GM12878 (cell line): Measurements from ENCODE around the gene LILRB3. TPM values are rescaled to one million over a fixed set of nuclear protein-coding genes. Genes with fewer than 3 reads are reported as not detected.

Source experiments
- ATAC-seq: fragments of 200-7000 bp; cut with Tn5 transposase; 3 replicates; pipeline ENCODE4 v1.9.1; 2020; ENCODE audit warnings: mild to moderate bottlenecking, moderate library complexity
- BruUV-seq: library from RNA; stranded (reverse); fragments of 400-500 nt; replicated peaks from 2 replicates; lab custom pipeline; 2021; lab: Mats Ljungman, UMichigan
- CTCF ChIA-PET: fragments of 300-600 bp; sonication (Branson Sonifier 250); formaldehyde crosslinking; extraction: SDS; loops from one replicate; lab custom pipeline; 2021; ENCODE audit warnings: inconsistent platforms; lab: Yijun Ruan, JAX
- POLR2A ChIA-PET: fragments of 350-600 bp; formaldehyde crosslinking; extraction: SDS; loops from one replicate; lab custom pipeline; 2021; ENCODE audit warnings: inconsistent platforms; lab: Charles Lee
- RAD21 ChIA-PET: fragments of 300-600 bp; sonication (Branson Sonifier 250); formaldehyde crosslinking; loops from one replicate; lab custom pipeline; 2023; ENCODE audit warnings: antibody characterized with exemption; ENCODE audit not compliant: unreplicated experiment; lab: Charles Lee
- SMC1A ChIA-PET: fragments of 300-600 bp; sonication (Branson Sonifier 250); formaldehyde crosslinking; loops from one replicate; lab custom pipeline; 2023; ENCODE audit not compliant: unreplicated experiment, uncharacterized antibody; lab: Charles Lee
- DNase-seq: peaks from one replicate; pipeline ENCODE4 v3.0.0-alpha.2; 2011; ENCODE audit warnings: low read depth, low spot score
- FAIRE-seq: peaks from 3 replicates; lab custom pipeline; 2011; peaks lifted over from hg19 to GRCh38; lab: Jason Lieb, UNC
- H2AFZ ChIP-seq: 2 replicates; pipeline ENCODE4 v1.6.0; 2011; ENCODE audit warnings: low read depth, low read length, control low read depth; ENCODE audit not compliant: control insufficient read depth
- H3K27ac ChIP-seq: 2 replicates; pipeline ENCODE4 v1.5.1; 2011; ENCODE audit warnings: control low read depth; ENCODE audit not compliant: control insufficient read depth, insufficient read depth
- H3K27me3 ChIP-seq, 2 experiments: replicated peaks in 1 of 2; 2 replicates each; pipeline versions ENCODE4 v1.6.0 to v1.6.1; 2011; ENCODE audit warnings: low read length in 1 of 2; ENCODE audit not compliant: control insufficient read depth in 2 of 2, insufficient read depth in 2 of 2
- H3K36me3 ChIP-seq, 2 experiments: 2 replicates each; pipeline ENCODE4 v1.5.1; 2011; ENCODE audit warnings: low read length in 1 of 2; ENCODE audit not compliant: control insufficient read depth in 2 of 2, insufficient read depth in 2 of 2
- H3K4me1 ChIP-seq: 2 replicates; pipeline ENCODE4 v1.6.1; 2011; ENCODE audit warnings: mild to moderate bottlenecking, low read length, moderate library complexity, mixed read lengths; ENCODE audit not compliant: control insufficient read depth, insufficient read depth
- H3K4me2 ChIP-seq: 2 replicates; pipeline ENCODE4 v1.6.0; 2011; ENCODE audit warnings: control low read depth; ENCODE audit not compliant: control insufficient read depth, insufficient read depth
- H3K4me3 ChIP-seq: fragments of 200-600 bp; sonication (generic); 2 replicates; pipeline ENCODE4 v1.5.1; 2016
- H3K79me2 ChIP-seq: 2 replicates; pipeline ENCODE4 v1.6.0; 2011; ENCODE audit warnings: low read length; ENCODE audit not compliant: control insufficient read depth, insufficient read depth
- H3K9ac ChIP-seq: 2 replicates; pipeline ENCODE4 v1.8.0; 2011; ENCODE audit warnings: low read length, control low read depth, mixed read lengths; ENCODE audit not compliant: control insufficient read depth, insufficient read depth
- H3K9me3 ChIP-seq: replicated peaks from 3 replicates; pipeline ENCODE4 v1.5.1; 2011; ENCODE audit warnings: mild to moderate bottlenecking, low read length; ENCODE audit not compliant: control insufficient read depth, insufficient read depth
- H4K20me1 ChIP-seq: 2 replicates; pipeline ENCODE4 v1.6.0; 2011; ENCODE audit not compliant: control insufficient read depth, insufficient read depth
- ETV6 ChIP-seq, 2 experiments: fragments of 450-650 bp in 1 of 2; IDR thresholded peaks in 1 of 2; conservative IDR thresholded peaks in 1 of 2; 2 replicates each; pipeline ENCODE4 v1.6.1; 2014; ENCODE audit warnings: antibody characterized with exemption in 1 of 2, borderline replicate concordance in 1 of 2, low read depth in 1 of 2, mild to moderate bottlenecking in 1 of 2, moderate library complexity in 1 of 2
- NFIC ChIP-seq: IDR thresholded peaks from 2 replicates; pipeline ENCODE4 v1.6.1; 2012; ENCODE audit warnings: low read depth, mild to moderate bottlenecking, inconsistent platforms, low read length, moderate library complexity
- NR2C2 ChIP-seq: IDR thresholded peaks from 2 replicates; pipeline ENCODE4 v1.6.1; 2011; ENCODE audit warnings: borderline replicate concordance, low read depth; ENCODE audit not compliant: control insufficient read depth, insufficient read length
- POLR2AphosphoS2 ChIP-seq: IDR thresholded peaks from 2 replicates; pipeline ENCODE4 v1.6.1; 2011; ENCODE audit warnings: low read depth, mild to moderate bottlenecking, low read length, improper control_type of control experiment, moderate library complexity
- SRF ChIP-seq, 2 experiments: IDR thresholded peaks; 2 replicates each; pipeline ENCODE4 v1.6.1; 2011; ENCODE audit warnings: low read depth in 2 of 2, low read length in 2 of 2, mild to moderate bottlenecking in 1 of 2, moderate library complexity in 1 of 2
- ZBTB33 ChIP-seq: fragments of 450-650 bp; IDR thresholded peaks from 2 replicates; pipeline ENCODE4 v1.6.1; 2017; ENCODE audit warnings: mild to moderate bottlenecking
- ZZZ3 ChIP-seq: IDR thresholded peaks from 2 replicates; pipeline ENCODE4 v1.6.1; 2011; ENCODE audit warnings: low read depth; ENCODE audit not compliant: control insufficient read depth, insufficient read length
- WGBS: methylation state at CpG from one replicate; pipeline ENCODE4 v1.1.6; 2016; ENCODE audit warnings: low lambda C conversion rate; ENCODE audit not compliant: insufficient replicate concordance, insufficient coverage; ENCODE audit errors: missing lambda C conversion rate; 5-methylcytosine and 5-hydroxymethylcytosine counted together
- in situ Hi-C: fragments of 300-500 bp; cut with MboI; formaldehyde crosslinking; loops from 9 replicates; pipeline ENCODE4 v1.14.3; 2018; ENCODE audit warnings: mixed read lengths
- intact Hi-C: fragments of 100-400 bp; cut with micrococcal nuclease; formaldehyde crosslinking; loops from one replicate; pipeline ENCODE4 v1.14.2; 2022; ENCODE audit not compliant: unreplicated experiment
- polyA plus RNA-seq, 11 experiments: library from polyadenylated mRNA; depleted of rRNA in 4 of 11; unstranded in 6 of 11; stranded (reverse) in 5 of 11; fragments of >200 nt; fragmentation: Nextera tagmentation in 4 of 11; fragmentation: Illumina TruSeq in 1 of 11; extraction: Ambion mirVana in 4 of 11; extraction: Trizol in 1 of 11; gene quantifications; 1 replicate in 1 of 11; 2 replicates in 10 of 11; pipeline versions ENCODE4 v1.2.1 to v1.2.3, GENCODE V29; 2011 to 2016; ENCODE audit warnings: inconsistent platforms in 2 of 11, missing spikeins in 2 of 11, low read depth in 1 of 11
- total RNA-seq, 4 experiments: library from RNA; depleted of rRNA in 3 of 4; stranded (reverse); fragments of >200 nt in 3 of 4; fragmentation: Illumina TruSeq in 1 of 4; extraction: Trizol in 1 of 4; gene quantifications; 2 replicates each; pipeline versions ENCODE4 v1.2.1 to v1.2.3, GENCODE V29; 2013 to 2021
- TF ChIP-seq, protein P1 (sequence below): IDR thresholded peaks from 2 replicates; pipeline ENCODE4 v1.6.1; 2012; ENCODE audit warnings: low read depth, low read length, improper control_type of control experiment

LILRB3 gene
- total and polyA plus RNA-seq, 10 of the 15 experiments (the other 5 are each of a cell fraction or from before 2014, with no cell fraction given), result 0.04 to 1.1 (median 0.18) TPM; not detected in 1

DNA sequence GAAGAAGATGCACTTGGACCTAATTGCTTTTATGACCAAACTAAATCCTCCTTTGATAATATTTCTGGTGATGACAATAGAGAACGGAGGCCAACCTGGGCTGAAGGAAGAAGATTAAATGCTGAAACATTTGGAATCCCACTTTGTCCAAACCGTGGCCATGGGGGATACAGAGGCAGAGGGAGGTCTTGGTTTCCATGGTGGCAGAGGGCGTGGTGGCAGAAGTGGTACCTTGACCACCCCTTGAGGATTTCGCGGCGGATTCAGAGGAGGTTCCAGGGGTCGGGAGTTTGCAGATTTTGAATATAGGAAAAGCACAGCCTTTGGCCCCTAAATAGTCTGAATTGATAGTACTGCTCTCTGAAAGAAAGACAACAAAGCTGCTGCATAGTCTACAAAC, 7.2 kb upstream of the LILRB3 start:
- no peaks in the 10 kb centered on the region; the same call in 2 of the 3 replicates for H3K9me3 ChIP-seq
- 0 out of 2 replicates have a peak, but pooled peaks cover 4% of the 10 kb centered on the region for H4K20me1 ChIP-seq
- ATAC-seq (no peak), DNase-seq (no peak), FAIRE-seq (no peak)
- in situ Hi-C loops (loop anchor here (10.0 kb wide), 2 partner anchors 435 to 1035 kb away; partner anchors contain the start of gene ZNF665), intact Hi-C loops (loop anchor here (2.0 kb wide), 1 partner anchor 161 kb away; no protein-coding TSS in a partner anchor)
- ChIA-PET POLR2A (interaction anchor here (2.2 kb wide), 1 partner anchor 41 kb away, joined by 7 read pairs; the partner anchor contains the start of gene MBOAT7), CTCF (interaction anchor here (0.7 to 1.0 kb wide), 2 partner anchors 54 to 161 kb away, joined by 3 read pairs; no protein-coding TSS in a partner anchor), RAD21 (interaction anchor here (0.6 kb wide), 1 partner anchor 313 kb away, joined by 4 read pairs; no protein-coding TSS in a partner anchor), SMC1A (interaction anchor here (0.6 kb wide), 1 partner anchor 161 kb away, joined by 3 read pairs; no protein-coding TSS in a partner anchor)
- BruUV-seq, result no TSS peak
- H3K36me3 ChIP-seq, result no peaks in the 10 kb centered on the region
- no peak overlapping the region for H3K9ac ChIP-seq
- H3K4me3 ChIP-seq, result no peak overlapping the region
- 42% methylated on average over 7 of the region's 7 CpGs for WGBS
- H2AFZ ChIP-seq, result no peak overlapping the region
- H3K79me2 ChIP-seq, result no peaks in the 10 kb centered on the region
- TF ChIP-seq POLR2AphosphoS2, result no peak
- TF ChIP-seq ZZZ3, result no peak
- no peak overlapping the region for H3K27ac ChIP-seq
- H3K4me2 ChIP-seq, result no peak overlapping the region
- H3K4me1 ChIP-seq, result no peaks in the 10 kb centered on the region
- no peaks in the 10 kb centered on the region for H3K27me3 ChIP-seq

DNA sequence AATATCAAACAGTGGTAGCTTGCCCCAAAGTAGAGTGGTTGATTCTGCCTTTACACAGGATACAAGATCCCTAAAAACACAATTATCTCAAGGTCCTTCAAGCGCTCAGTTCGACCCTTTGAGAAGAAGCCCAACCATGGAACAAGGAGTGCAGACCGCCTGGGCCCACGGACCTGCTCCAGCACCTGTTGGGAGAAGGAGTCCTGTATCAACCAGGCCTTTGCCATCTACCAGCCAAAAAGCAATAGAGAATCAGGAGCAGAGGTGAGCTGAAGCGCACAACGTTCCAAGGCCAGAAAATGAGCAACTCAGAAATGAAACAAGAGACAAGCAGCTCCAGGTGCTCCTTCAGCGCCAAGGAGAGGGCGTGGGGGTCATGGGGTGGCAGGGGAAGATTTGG, 6.3 kb upstream of the LILRB3 start:
- Histone ChIP-seq H3K27ac (no peak overlapping the region), H3K36me3 (no peaks in the 10 kb centered on the region), H4K20me1 (0 out of 2 replicates have a peak, but pooled peaks cover 1% of the 10 kb centered on the region), H3K9ac (no peak overlapping the region), H3K4me1 (no peaks in the 10 kb centered on the region), H3K4me3 (no peak overlapping the region), H3K9me3 (no peaks in the 10 kb centered on the region), H3K4me2 (no peak overlapping the region), H2AFZ (no peak overlapping the region), H3K27me3 (no peaks in the 10 kb centered on the region), H3K79me2 (no peaks in the 10 kb centered on the region)
- ChIA-PET POLR2A (interaction anchor here (0.6 to 2.2 kb wide), 2 partner anchors 26 to 40 kb away, joined by 5 to 7 read pairs; partner anchors contain the start of gene MBOAT7), RAD21 (interaction anchor here (0.6 to 0.7 kb wide), 2 partner anchors 28 to 53 kb away, joined by 4 read pairs; no protein-coding TSS in a partner anchor), SMC1A (no interaction called here), CTCF (interaction anchor here (0.9 to 2.5 kb wide), 3 partner anchors 37 to 122 kb away, joined by 3 to 8 read pairs (median 5); partner anchors contain the start of gene MBOAT7)
- intact Hi-C loops, result no loop called here
- 48% methylated on average over 8 of the region's 8 CpGs for WGBS
- ATAC-seq, result no peak
- no peak for FAIRE-seq
- no TSS peak for BruUV-seq
- in situ Hi-C loops, result no loop called here
- DNase-seq, result no peak
- TF ChIP-seq, protein P1, sequence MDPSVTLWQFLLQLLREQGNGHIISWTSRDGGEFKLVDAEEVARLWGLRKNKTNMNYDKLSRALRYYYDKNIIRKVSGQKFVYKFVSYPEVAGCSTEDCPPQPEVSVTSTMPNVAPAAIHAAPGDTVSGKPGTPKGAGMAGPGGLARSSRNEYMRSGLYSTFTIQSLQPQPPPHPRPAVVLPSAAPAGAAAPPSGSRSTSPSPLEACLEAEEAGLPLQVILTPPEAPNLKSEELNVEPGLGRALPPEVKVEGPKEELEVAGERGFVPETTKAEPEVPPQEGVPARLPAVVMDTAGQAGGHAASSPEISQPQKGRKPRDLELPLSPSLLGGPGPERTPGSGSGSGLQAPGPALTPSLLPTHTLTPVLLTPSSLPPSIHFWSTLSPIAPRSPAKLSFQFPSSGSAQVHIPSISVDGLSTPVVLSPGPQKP, result no peak
- no peak for TF ChIP-seq SRF (IDR thresholded peaks at IDR 0.05; ENCODE audit: low read depth in 2 of 2, low read length in 2 of 2)
- TF ChIP-seq ETV6 (conservative IDR thresholded peaks at IDR 0.05 in 1 of 2, IDR thresholded peaks at IDR 0.05 in 1 of 2; ENCODE audit: borderline replicate concordance in 1 of 2, low read depth in 1 of 2), result no peak
- TF ChIP-seq ZBTB33, result no peak
- no peak for TF ChIP-seq NFIC
- no peak for TF ChIP-seq NR2C2
